ENCODE results near the gene HBA2. TPM values are rescaled to one million over a fixed set of nuclear protein-coding genes. Genes with fewer than 3 reads are reported as not detected.

HBA2 gene
- total RNA-seq, 1 experiment from 2014 or later = not detected

GRCh38 chr16:160691-161190 lies 11.9 kb upstream of the HBA2 start:
- Histone ChIP-seq H3K56ac (ENCODE audit: insufficient read length, low read depth, low read length) (no peak overlapping the region), H2BK5ac (ENCODE audit: insufficient read length, low read length) (no peak overlapping the region), H2BK12ac (ENCODE audit: insufficient read length, low read depth, low read length) (no peak overlapping the region), H3K79me2 (ENCODE audit: insufficient read depth, low read length) (no peaks in the 10 kb centered on the region), H3K4ac (ENCODE audit: low read depth, low read length) (no peak overlapping the region), H2BK15ac (ENCODE audit: low read depth, low read length) (no peak overlapping the region), H3K23ac (ENCODE audit: insufficient read length, low read depth, low read length) (no peak overlapping the region), H2AFZ (ENCODE audit: low read length) (no peak overlapping the region), H2BK120ac (ENCODE audit: low read depth, low read length, poor library complexity, severe bottlenecking) (no peak overlapping the region), H3K4me2 (ENCODE audit: insufficient read depth, insufficient read length, low read length) (no peak overlapping the region), H3K14ac (ENCODE audit: insufficient read depth, low read length) (no peak overlapping the region; the same call in 1 of the 2 replicates), H3K79me1 (ENCODE audit: insufficient read depth, low read depth, low read length, poor library complexity, severe bottlenecking) (no peaks in the 10 kb centered on the region), H3K27ac (ENCODE audit: insufficient read length, low read depth, low read length) (no peak overlapping the region), H3K9ac (ENCODE audit: extremely low read depth, insufficient read length, low read length) (no peak overlapping the region), H3K4me1 (ENCODE audit: insufficient read depth, low read length) (no peaks in the 10 kb centered on the region), H4K91ac (ENCODE audit: insufficient read length, low read depth, low read length) (no peak overlapping the region), H3T11ph (ENCODE audit: low read length) (no peak overlapping the region), H2AK5ac (ENCODE audit: insufficient read length, low read length) (no peak overlapping the region), H4K20me1 (ENCODE audit: control insufficient read depth, insufficient read depth, insufficient read length) (no peaks in the 10 kb centered on the region), H4K5ac (ENCODE audit: insufficient read length, low read depth, low read length) (no peak overlapping the region), H2BK20ac (ENCODE audit: low read depth, low read length, poor library complexity, severe bottlenecking) (no peak overlapping the region), H4K8ac (replicated peaks; ENCODE audit: insufficient read length, low read depth, low read length) (no peak overlapping the region), H3K18ac (ENCODE audit: insufficient read length, low read depth, low read length) (no peak overlapping the region), H3K27me3 (ENCODE audit: insufficient read depth, low read length) (peaks cover 9% of the 10 kb centered on the region; the same call in 1 of the 2 replicates), H3K9me3 (ENCODE audit: control insufficient read depth, low read depth, low read length) (no peaks in the 10 kb centered on the region), H3K23me2 (ENCODE audit: insufficient read length, low read depth, low read length, poor library complexity, severe bottlenecking) (peaks cover 8% of the 10 kb centered on the region)
- H3K4me3 Mint-ChIP-seq = no peak overlapping the region
- no peak overlapping the region for H3K27ac Mint-ChIP-seq
- peaks cover 0 to 2% of the 10 kb centered on the region in 2 experiments; a peak in 2 of 5 replicates for H3K9me3 Mint-ChIP-seq
- H3K27me3 Mint-ChIP-seq (ENCODE audit: low read depth) = peaks cover 67% of the 10 kb centered on the region
- H3K36me3 Mint-ChIP-seq (ENCODE audit: insufficient read depth in 1 of 3, low read depth in 3 of 3) = no peaks in the 10 kb centered on the region
- no peak for TF ChIP-seq CTCF (conservative IDR thresholded peaks at IDR 0.05)
- no peak for DNase-seq
- WGBS (ENCODE audit: extremely low coverage, insufficient read length, low lambda C conversion rate) = no CpG with 5 or more reads among the region's 18 CpGs
- peaks cover 4 to 7% of the 10 kb centered on the region in 2 experiments for H3K4me1 Mint-ChIP-seq
